Activated CD8-positive, alpha-beta memory T cell treated with anti-CD3 and anti-CD28 coated beads, Interleukin-2, amount 10 ng/mL, durations not matched to agents 7 days and 5 days (primary cell): ENCODE results near the gene RHD. TPM values are rescaled to one million over a fixed set of nuclear protein-coding genes. Genes with fewer than 3 reads are reported as not detected.
"Not testable (repeated sequence)": the region's sequence is repeated elsewhere in the genome, so short reads cannot be mapped to it uniquely, and the experiment has no call there.

Experiments
- ATAC-seq: fragments of 150-1000 bp; cut with Tn5 transposase; one replicate; pipeline ENCODE4 v1.10.0; 2021; ENCODE audit warnings: moderate library complexity
- CTCF ChIA-PET: fragments of 350-600 bp; sonication (Branson Sonifier 250); formaldehyde crosslinking; loops from one replicate; lab custom pipeline; 2021; ENCODE audit warnings: antibody characterized with exemption; lab: Charles Lee
- DNase-seq: peaks from one replicate; pipeline ENCODE4 v3.0.0-alpha.2; 2020
- H3K27ac Mint-ChIP-seq: one replicate; pipeline ENCODE4 v1.8.0; 2021; ENCODE audit warnings: mild to moderate bottlenecking, mixed read lengths
- H3K27me3 Mint-ChIP-seq: one replicate; pipeline ENCODE4 v1.8.0; 2021; ENCODE audit warnings: mixed read lengths
- H3K36me3 Mint-ChIP-seq: one replicate; pipeline ENCODE4 v1.8.0; 2021; ENCODE audit warnings: mild to moderate bottlenecking, mixed read lengths
- H3K4me1 Mint-ChIP-seq: one replicate; pipeline ENCODE4 v1.8.0; 2021; ENCODE audit warnings: mixed read lengths
- H3K4me3 Mint-ChIP-seq: one replicate; pipeline ENCODE4 v1.8.0; 2021; ENCODE audit warnings: mild to moderate bottlenecking, moderate library complexity, mixed read lengths
- H3K9me3 Mint-ChIP-seq: one replicate; pipeline ENCODE4 v1.8.0; 2022; ENCODE audit warnings: low read depth, mixed read lengths
- total RNA-seq, 2 experiments: library from RNA; stranded (reverse); gene quantifications; one replicate each; pipeline ENCODE4 v1.2.3, GENCODE V29; 2021

RHD gene
- total RNA-seq, 2 experiments from 2014 or later, result not detected

DNA sequence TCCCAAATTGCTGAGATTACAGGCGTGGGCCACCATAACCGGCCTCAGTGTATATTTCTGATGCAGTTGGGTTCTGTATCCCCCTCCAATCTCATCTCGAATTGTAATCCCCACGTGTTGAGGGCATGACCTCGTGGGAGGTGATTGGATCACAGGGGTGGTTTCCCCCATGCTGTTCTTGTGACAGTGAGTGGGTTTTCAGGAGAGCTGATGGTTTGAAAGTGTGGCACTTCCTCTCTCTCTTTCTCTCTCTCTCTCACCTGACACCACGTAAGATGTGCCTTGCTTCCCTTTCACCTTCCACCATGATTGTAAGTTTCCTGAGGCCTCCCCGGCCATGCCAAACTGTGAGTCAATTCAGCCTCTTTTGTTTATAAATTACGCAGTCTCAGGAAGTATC is 24.2 kb downstream of the RHD start:
- CTCF ChIA-PET, H3K9me3 Mint-ChIP-seq, H3K36me3 Mint-ChIP-seq: not testable (repeated sequence)

GRCh38 chr1:25300729-25301128 is 28.4 kb downstream of the RHD start:
- DNase-seq, H3K9me3 Mint-ChIP-seq, H3K4me1 Mint-ChIP-seq, CTCF ChIA-PET, ATAC-seq, H3K4me3 Mint-ChIP-seq, H3K36me3 Mint-ChIP-seq, H3K27ac Mint-ChIP-seq, H3K27me3 Mint-ChIP-seq: not testable (repeated sequence)

More for the DNA sequence above, 24.2 kb downstream of the RHD start:
- not testable (repeated sequence) for H3K4me3 Mint-ChIP-seq, DNase-seq, H3K27me3 Mint-ChIP-seq, ATAC-seq, H3K4me1 Mint-ChIP-seq, H3K27ac Mint-ChIP-seq

- ATAC-seq, H3K4me1 Mint-ChIP-seq, H3K4me3 Mint-ChIP-seq, H3K27me3 Mint-ChIP-seq, H3K27ac Mint-ChIP-seq, DNase-seq, CTCF ChIA-PET, H3K9me3 Mint-ChIP-seq, H3K36me3 Mint-ChIP-seq: not testable (repeated sequence)
Measured at GRCh38 chr1:25302330-25302729, 30.0 kb downstream of the RHD start.

DNA sequence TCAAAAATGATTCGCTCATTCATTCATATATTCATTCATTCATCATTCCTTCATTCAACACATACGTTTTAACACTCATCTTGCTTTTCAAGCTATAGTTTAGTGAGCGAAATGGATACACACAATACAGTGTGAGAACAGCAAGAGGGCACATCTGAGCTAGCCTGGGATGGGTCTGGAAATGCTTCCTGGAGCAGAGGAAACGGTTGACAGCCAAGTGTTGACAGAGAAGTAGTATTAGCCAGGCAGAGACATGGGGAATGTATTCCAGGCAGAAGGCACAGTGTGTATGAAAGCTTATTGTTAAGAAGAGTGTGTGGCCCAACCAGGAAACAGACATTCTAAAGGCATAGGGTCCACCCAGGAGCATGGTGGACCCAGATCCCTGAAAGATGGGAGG is 32.6 kb downstream of the RHD start:
- H3K4me3 Mint-ChIP-seq, DNase-seq, H3K4me1 Mint-ChIP-seq, CTCF ChIA-PET, ATAC-seq, H3K27ac Mint-ChIP-seq, H3K9me3 Mint-ChIP-seq, H3K36me3 Mint-ChIP-seq, H3K27me3 Mint-ChIP-seq: not testable (repeated sequence)

- DNase-seq, CTCF ChIA-PET, H3K4me1 Mint-ChIP-seq, H3K4me3 Mint-ChIP-seq, H3K9me3 Mint-ChIP-seq, ATAC-seq, H3K27ac Mint-ChIP-seq, H3K27me3 Mint-ChIP-seq, H3K36me3 Mint-ChIP-seq: not testable (repeated sequence)
Measured at GRCh38 chr1:25308168-25308567, 35.9 kb downstream of the RHD start.

GRCh38 chr1:25309085-25309484 is 36.8 kb downstream of the RHD start:
- H3K4me3 Mint-ChIP-seq, H3K27ac Mint-ChIP-seq, DNase-seq, ATAC-seq, CTCF ChIA-PET, H3K27me3 Mint-ChIP-seq, H3K4me1 Mint-ChIP-seq, H3K9me3 Mint-ChIP-seq, H3K36me3 Mint-ChIP-seq: not testable (repeated sequence)

GRCh38 chr1:25309486-25309885 is 37.2 kb downstream of the RHD start:
- H3K4me3 Mint-ChIP-seq, H3K27me3 Mint-ChIP-seq, ATAC-seq, H3K27ac Mint-ChIP-seq, H3K9me3 Mint-ChIP-seq, H3K4me1 Mint-ChIP-seq, CTCF ChIA-PET, DNase-seq: not testable (repeated sequence)
- H3K36me3 Mint-ChIP-seq, result peaks cover 11% of the 10 kb centered on the region

GRCh38 chr1:25312806-25313470 is 40.6 kb downstream of the RHD start:
- H3K4me1 Mint-ChIP-seq, ATAC-seq, H3K4me3 Mint-ChIP-seq, H3K9me3 Mint-ChIP-seq, H3K27me3 Mint-ChIP-seq, H3K27ac Mint-ChIP-seq, DNase-seq, CTCF ChIA-PET: not testable (repeated sequence)
- peaks cover 11% of the 10 kb centered on the region for H3K36me3 Mint-ChIP-seq

- CTCF ChIA-PET, result not testable (repeated sequence)
Measured at GRCh38 chr1:25320314-25320938, 48.1 kb downstream of the RHD start.

GRCh38 chr1:25322127-25322526 is 49.8 kb downstream of the RHD start:
- H3K27me3 Mint-ChIP-seq, H3K4me3 Mint-ChIP-seq, H3K9me3 Mint-ChIP-seq, ATAC-seq, CTCF ChIA-PET, H3K4me1 Mint-ChIP-seq, H3K27ac Mint-ChIP-seq, DNase-seq, H3K36me3 Mint-ChIP-seq: not testable (repeated sequence)

More at GRCh38 chr1:25320314-25320938, 48.1 kb downstream of the RHD start:
- ATAC-seq, H3K9me3 Mint-ChIP-seq, H3K27ac Mint-ChIP-seq, H3K4me3 Mint-ChIP-seq, DNase-seq, H3K27me3 Mint-ChIP-seq, H3K36me3 Mint-ChIP-seq, H3K4me1 Mint-ChIP-seq: not testable (repeated sequence)

DNA sequence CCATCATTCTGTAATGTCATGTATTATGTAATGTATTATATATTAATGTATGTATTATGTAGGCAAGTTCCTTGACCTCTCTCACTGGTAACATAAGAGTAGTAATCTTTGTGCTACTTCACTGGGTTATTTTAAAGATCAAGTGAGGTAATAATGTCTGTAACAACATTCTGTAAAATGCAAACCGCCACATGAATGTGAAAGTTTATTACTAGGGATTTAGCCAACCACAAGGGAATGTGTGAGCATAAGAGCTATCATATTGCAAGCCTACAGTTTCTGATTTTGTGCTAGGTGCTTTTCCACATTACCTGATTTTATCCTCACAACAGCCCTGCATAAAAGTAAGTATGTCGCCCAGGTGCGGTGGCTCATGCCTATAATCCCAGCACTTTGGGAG is 52.1 kb downstream of the RHD start:
- CTCF ChIA-PET, H3K27ac Mint-ChIP-seq, ATAC-seq, H3K36me3 Mint-ChIP-seq, H3K4me3 Mint-ChIP-seq, DNase-seq, H3K9me3 Mint-ChIP-seq, H3K4me1 Mint-ChIP-seq, H3K27me3 Mint-ChIP-seq: not testable (repeated sequence)

DNA sequence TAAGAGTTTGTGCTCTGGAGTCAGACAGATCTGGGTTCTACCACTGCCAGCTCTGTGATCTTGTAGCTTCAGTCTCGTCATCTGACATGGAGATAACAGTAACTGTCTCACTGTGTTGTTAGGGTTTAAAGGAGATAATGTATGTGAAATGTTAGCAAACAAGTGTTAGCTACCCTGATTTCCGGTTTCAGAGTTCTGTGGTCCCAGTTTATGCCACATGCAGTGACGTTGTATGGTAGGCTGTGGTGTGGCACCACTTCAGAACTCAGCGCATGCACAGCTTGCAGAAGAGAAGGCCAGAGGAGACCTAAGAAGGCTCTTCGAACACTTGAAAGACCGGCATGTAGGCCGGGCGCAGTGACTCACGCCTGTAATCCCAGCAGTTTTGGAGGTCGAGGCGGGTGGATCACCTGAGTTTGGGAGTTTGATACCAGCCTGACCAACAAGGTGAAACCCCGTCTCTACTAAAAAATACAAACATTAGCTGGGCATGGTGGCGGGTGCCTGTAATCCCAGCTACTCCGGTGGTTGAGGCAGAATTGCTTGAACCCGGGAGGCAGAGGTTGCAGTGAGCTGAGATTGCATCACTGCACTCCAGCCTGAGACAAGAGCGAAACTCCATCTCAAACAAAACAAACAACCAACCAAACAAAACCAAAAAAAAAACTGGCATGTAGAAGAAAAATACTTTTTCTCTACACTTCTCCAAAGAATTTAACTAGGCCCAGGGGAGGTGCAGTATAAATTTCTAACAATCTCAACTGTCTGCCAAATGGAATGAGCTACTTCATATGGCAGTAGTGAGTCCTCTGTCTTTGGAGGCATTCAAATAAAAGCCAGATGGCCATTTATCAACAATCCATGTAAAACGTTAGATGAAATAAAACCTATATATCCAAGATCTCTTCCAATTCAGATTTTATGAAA is 55.8 kb downstream of the RHD start:
- DNase-seq, H3K4me3 Mint-ChIP-seq, CTCF ChIA-PET, H3K9me3 Mint-ChIP-seq, H3K36me3 Mint-ChIP-seq, H3K27me3 Mint-ChIP-seq, H3K27ac Mint-ChIP-seq: not testable (repeated sequence)
- ATAC-seq, result peak; percentile 79
- peaks cover 12% of the 10 kb centered on the region for H3K4me1 Mint-ChIP-seq

DNA sequence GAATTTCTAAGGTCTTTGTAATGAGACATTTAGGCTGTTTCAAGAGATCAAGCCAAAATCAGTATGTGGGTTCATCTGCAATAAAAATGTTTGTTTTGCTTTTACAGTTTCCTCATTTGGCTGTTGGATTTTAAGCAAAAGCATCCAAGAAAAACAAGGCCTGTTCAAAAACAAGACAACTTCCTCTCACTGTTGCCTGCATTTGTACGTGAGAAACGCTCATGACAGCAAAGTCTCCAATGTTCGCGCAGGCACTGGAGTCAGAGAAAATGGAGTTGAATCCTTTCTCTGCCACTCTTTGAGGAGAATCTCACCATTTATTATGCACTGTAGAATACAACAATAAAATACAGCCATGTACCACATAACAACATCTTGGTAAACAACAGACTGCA is 56.5 kb downstream of the RHD start:
- H3K4me3 Mint-ChIP-seq, CTCF ChIA-PET, ATAC-seq, H3K27ac Mint-ChIP-seq, H3K36me3 Mint-ChIP-seq, H3K9me3 Mint-ChIP-seq, DNase-seq, H3K27me3 Mint-ChIP-seq: not testable (repeated sequence)
- H3K4me1 Mint-ChIP-seq, result peaks cover 12% of the 10 kb centered on the region
